Measurements from ENCODE around the gene FBF1. TPM values are rescaled to one million over a fixed set of nuclear protein-coding genes. Genes with fewer than 3 reads are reported as not detected.

FBF1 gene
- total and polyA plus RNA-seq, 9 of the 15 experiments (the other 6 are each of a cell fraction or from before 2014, with no cell fraction given) = 0.46 to 14.9 (median 7.5) TPM

GRCh38 chr17:75933808-75934207 is 7.0 kb downstream of the FBF1 start (continued):
- TF ChIP-seq ZBTB17 (CRISPR knock-in tag; IDR thresholded peaks at IDR 0.05) = no peak

GRCh38 chr17:75932852-75933251 is 8.0 kb downstream of the FBF1 start:
- no peaks in the 10 kb centered on the region for H3K79me2 ChIP-seq (ENCODE audit: control insufficient read depth, insufficient read depth, low read length)
- H3K9ac ChIP-seq (ENCODE audit: insufficient read depth in 1 of 2, low read depth in 2 of 2, low read length in 2 of 2) = no peak overlapping the region
- 53% methylated on average over 5 of the region's 5 CpGs for WGBS (ENCODE audit: insufficient coverage, low coverage, missing lambda C conversion rate)
- H2AFZ ChIP-seq (ENCODE audit: low read depth, low read length) = no peak overlapping the region
- no peak for TF ChIP-seq C11orf30 (IDR thresholded peaks at IDR 0.05; ENCODE audit: low read depth)
- no peak for TF ChIP-seq PML (IDR thresholded peaks at IDR 0.05; ENCODE audit: low read length)
- TF ChIP-seq RBBP5 (IDR thresholded peaks at IDR 0.05; ENCODE audit: borderline replicate concordance, insufficient read depth, low read length, poor library complexity, severe bottlenecking) = no peak
- TF ChIP-seq SP1 (CRISPR knock-in tag; IDR thresholded peaks at IDR 0.05) = no peak
- no peak for TF ChIP-seq PATZ1 (CRISPR knock-in tag; IDR thresholded peaks at IDR 0.05; ENCODE audit: borderline replicate concordance)
- no peaks in the 10 kb centered on the region for H3K27me3 ChIP-seq (ENCODE audit: control insufficient read depth in 2 of 2, insufficient read depth in 2 of 2, low read length in 2 of 2)
- DNase-seq (ENCODE audit: extremely low read depth in 1 of 4, low spot score in 3 of 4) = no peak
- no peak overlapping the region for H3K4me2 ChIP-seq (ENCODE audit: insufficient read depth, low read length)
- BruUV-seq (replicated peaks) = no TSS peak
- no peak for FAIRE-seq
- no peak overlapping the region for H3K4me3 ChIP-seq
- H3K4me1 ChIP-seq (replicated peaks in 1 of 2; ENCODE audit: control insufficient read depth in 2 of 2, insufficient read depth in 2 of 2, low read length in 2 of 2) = no peaks in the 10 kb centered on the region
- ChIA-PET CTCF (ENCODE audit: low intra/inter-chr PET ratio) (no interaction called here), POLR2A (interaction anchor here (0.6 to 1.2 kb wide), 2 partner anchors 8 kb away, joined by 3 to 6 read pairs; partner anchors contain the start of gene FBF1)
- no peak overlapping the region for H3K27ac ChIP-seq (ENCODE audit: extremely low read depth, low read depth, low read length)
- H3K9me1 ChIP-seq (ENCODE audit: control insufficient read depth, insufficient read depth, low read length) = no peaks in the 10 kb centered on the region
- no peaks in the 10 kb centered on the region for H3K9me3 ChIP-seq (replicated peaks; ENCODE audit: control insufficient read depth, insufficient read depth, low read depth, low read length)
- H4K20me1 ChIP-seq (replicated peaks; ENCODE audit: control insufficient read depth, insufficient read depth, low read length) = no peaks in the 10 kb centered on the region
- no peaks in the 10 kb centered on the region for H3K36me3 ChIP-seq (ENCODE audit: control insufficient read depth, insufficient read depth, low read length)
- in situ Hi-C loops (cut with MboI) (no loop called here), intact Hi-C loops (cut with micrococcal nuclease) (no loop called here)
- no peak for ATAC-seq
